Activated naive CD8-positive, alpha-beta T cell (primary cell): ENCODE data around the gene OSBPL6.

Source experiments
- H3K27ac Mint-ChIP-seq: one replicate; pipeline ENCODE4 v1.8.0; 2021; ENCODE audit warnings: mixed read lengths
- H3K27me3 Mint-ChIP-seq: one replicate; pipeline ENCODE4 v1.8.0; 2021; ENCODE audit warnings: mixed read lengths
- H3K36me3 Mint-ChIP-seq: one replicate; pipeline ENCODE4 v1.8.0; 2021; ENCODE audit warnings: mixed read lengths
- H3K4me1 Mint-ChIP-seq: one replicate; pipeline ENCODE4 v1.8.0; 2021; ENCODE audit warnings: low read depth, mixed read lengths
- H3K4me3 Mint-ChIP-seq: one replicate; pipeline ENCODE4 v1.8.0; 2021; ENCODE audit warnings: mild to moderate bottlenecking, mixed read lengths
- H3K9me3 Mint-ChIP-seq: one replicate; pipeline ENCODE4 v1.8.0; 2021; ENCODE audit warnings: low read depth, mixed read lengths

OSBPL6 gene

DNA sequence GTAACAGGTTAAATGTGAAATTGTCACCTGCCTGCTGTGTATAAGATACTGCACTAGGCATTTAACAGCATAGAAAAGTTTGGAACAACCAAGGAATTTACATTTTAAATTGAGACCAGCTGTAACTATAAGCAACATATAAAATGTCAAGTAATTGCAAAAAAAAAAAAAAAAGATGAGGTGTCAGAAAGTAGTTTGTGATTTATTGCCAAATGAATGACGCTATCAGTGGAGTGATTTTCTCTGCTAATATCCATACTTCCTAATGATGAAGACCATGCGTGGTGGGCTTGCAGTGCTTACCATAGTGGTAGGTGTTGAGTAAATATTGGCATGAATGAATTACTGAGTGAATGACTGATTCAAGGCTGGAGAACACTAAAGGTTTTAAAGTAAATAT, 73.3 kb downstream of the OSBPL6 start:
- Mint-ChIP-seq H3K27ac (no peak overlapping the region), H3K4me1 (no peaks in the 10 kb centered on the region), H3K36me3 (no peaks in the 10 kb centered on the region), H3K27me3 (no peaks in the 10 kb centered on the region), H3K4me3 (no peak overlapping the region), H3K9me3 (no peaks in the 10 kb centered on the region)

DNA sequence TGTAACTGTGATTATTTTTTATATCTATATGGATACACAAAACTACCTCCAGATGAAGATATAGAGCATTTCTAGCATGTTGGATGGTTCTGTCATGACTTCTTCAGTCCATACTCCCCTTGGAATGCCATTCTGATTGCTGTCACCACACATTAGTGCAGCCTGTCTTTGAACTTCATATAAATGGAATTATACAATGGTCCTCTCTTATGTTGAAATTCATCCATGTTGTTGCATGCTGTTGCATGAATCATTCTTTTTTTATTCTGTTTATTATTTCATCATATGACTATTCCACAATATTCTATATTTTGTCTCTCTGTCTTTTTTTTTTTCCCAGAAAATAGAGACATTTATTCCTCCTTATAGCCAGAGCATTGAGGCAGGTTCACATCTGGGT, 74.1 kb downstream of the OSBPL6 start:
- no peaks in the 10 kb centered on the region for H3K9me3 Mint-ChIP-seq
- H3K4me1 Mint-ChIP-seq = no peaks in the 10 kb centered on the region
- H3K27ac Mint-ChIP-seq = no peak overlapping the region
- H3K27me3 Mint-ChIP-seq = no peaks in the 10 kb centered on the region
- H3K4me3 Mint-ChIP-seq = no peak overlapping the region
- H3K36me3 Mint-ChIP-seq = no peaks in the 10 kb centered on the region

DNA sequence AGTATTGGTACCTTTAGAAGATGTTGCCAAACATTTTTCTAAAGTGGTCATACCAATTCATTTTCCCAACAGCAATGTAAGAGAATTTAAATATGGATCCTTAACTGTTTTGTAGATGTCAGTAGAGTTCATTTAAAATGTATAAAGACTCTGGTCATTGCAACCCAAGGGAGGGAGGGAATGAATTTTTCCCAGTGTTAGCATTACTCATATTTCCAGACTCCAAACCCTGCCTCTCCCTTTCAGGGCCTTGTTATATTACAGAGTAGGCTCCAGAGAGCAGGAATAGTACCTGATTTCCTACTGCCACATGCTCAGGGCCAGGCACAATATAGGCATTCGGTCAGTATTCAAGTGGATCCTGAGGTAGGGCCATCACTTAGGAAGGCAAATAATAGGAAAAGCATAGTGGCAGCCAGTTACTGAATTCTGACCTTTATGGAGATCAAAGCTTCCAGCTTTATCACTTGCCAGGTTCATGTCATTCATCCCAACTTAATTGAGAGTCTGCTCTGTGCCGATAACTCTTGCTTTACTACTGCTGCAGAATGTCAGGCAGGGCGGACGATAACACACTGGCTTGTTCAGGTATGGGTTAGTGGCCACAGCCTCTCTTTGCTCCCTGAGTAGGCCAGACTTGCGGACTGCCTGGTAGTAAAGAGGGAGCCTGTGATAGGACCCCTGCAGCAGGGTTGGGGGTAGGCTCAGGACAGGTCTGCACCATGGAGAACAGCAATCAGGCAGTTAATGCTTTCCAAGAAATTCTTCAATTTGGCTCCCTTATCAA, 75.3 kb downstream of the OSBPL6 start:
- no peak overlapping the region for H3K4me3 Mint-ChIP-seq
- no peaks in the 10 kb centered on the region for H3K27me3 Mint-ChIP-seq
- no peaks in the 10 kb centered on the region for H3K9me3 Mint-ChIP-seq
- no peaks in the 10 kb centered on the region for H3K4me1 Mint-ChIP-seq
- H3K27ac Mint-ChIP-seq = no peak overlapping the region
- H3K36me3 Mint-ChIP-seq = no peaks in the 10 kb centered on the region

DNA sequence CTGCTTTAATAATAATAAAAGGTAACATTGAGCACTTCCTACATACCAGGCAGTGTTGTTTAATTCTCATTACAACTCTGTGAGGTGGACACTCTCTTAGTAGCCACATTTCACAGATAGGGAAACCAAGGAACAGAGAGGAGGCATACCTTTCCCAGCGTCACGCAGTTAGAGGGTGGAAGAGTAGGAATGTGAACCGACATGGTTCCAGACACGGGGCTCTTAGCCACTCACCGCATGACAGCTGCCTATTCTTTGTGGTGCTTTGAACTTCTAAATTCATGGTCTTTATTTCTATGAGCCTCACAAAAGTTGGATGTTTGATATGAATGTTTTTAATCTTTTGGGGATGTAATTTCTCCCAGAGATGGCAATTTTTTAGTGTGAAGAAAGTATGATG, 76.0 kb downstream of the OSBPL6 start:
- H3K36me3 Mint-ChIP-seq = no peaks in the 10 kb centered on the region

DNA sequence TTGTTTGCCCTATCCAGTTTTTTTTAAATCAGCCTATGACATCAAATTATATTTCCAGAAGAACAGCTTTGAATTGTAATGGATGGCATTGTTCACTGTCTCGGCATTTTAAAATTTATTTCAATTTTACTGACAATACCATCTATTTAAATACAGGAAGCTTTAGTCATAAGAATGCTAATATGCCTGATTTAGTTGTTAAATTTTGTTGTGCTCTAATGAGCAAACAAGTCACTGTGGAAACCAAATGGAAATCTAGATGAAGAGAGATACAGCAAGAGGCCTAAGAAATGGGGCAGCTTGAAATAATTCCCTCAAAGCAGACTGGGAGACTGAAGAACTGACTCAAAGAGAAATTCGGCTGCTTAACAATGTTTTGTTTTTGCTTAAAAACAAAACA, 76.8 kb downstream of the OSBPL6 start:
- H3K27me3 Mint-ChIP-seq = peaks cover 1% of the 10 kb centered on the region
- H3K36me3 Mint-ChIP-seq = no peaks in the 10 kb centered on the region
- no peaks in the 10 kb centered on the region for H3K9me3 Mint-ChIP-seq
- H3K27ac Mint-ChIP-seq = no peak overlapping the region
- H3K4me1 Mint-ChIP-seq = no peaks in the 10 kb centered on the region
- H3K4me3 Mint-ChIP-seq = no peak overlapping the region

More for the DNA sequence above, 76.0 kb downstream of the OSBPL6 start:
- no peak overlapping the region for H3K4me3 Mint-ChIP-seq
- no peaks in the 10 kb centered on the region for H3K4me1 Mint-ChIP-seq
- H3K9me3 Mint-ChIP-seq = no peaks in the 10 kb centered on the region
- no peak overlapping the region for H3K27ac Mint-ChIP-seq
- peaks cover 1% of the 10 kb centered on the region for H3K27me3 Mint-ChIP-seq

DNA sequence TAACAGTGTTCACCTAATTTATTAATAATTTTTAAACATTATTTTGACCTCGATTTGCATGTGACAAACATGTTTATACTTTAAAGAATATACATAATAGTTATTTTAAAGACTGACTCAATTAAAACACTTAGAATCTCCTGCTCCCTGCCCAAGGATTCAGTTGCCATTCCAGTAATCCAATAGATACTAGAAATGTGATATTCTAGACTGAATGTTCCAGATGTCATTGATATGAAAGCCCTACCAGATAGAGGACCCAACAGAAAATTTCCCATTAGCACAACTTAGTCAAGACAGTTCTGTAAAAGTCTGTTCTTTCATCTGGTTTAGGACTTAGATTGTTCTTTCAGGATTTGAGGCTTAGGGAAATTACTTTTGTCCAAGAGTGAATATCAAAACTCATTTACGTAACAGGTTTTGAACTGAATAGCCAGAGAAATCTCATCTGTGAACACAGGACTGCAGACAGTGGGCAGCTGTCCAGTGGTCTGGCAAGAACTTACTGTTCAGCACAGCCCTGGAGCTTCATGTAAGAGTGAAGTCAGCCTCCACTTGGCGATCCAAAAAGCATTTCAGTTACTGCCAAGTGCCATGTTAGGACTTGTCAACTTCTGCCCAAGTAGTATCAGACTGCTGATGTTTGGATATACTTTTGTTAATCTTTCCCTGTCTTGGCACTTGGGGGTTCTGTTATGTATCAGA, 77.5 kb downstream of the OSBPL6 start:
- Mint-ChIP-seq H3K27me3 (peaks cover 1% of the 10 kb centered on the region), H3K4me3 (no peak overlapping the region), H3K4me1 (no peaks in the 10 kb centered on the region), H3K27ac (no peak overlapping the region), H3K36me3 (no peaks in the 10 kb centered on the region), H3K9me3 (no peaks in the 10 kb centered on the region)

DNA sequence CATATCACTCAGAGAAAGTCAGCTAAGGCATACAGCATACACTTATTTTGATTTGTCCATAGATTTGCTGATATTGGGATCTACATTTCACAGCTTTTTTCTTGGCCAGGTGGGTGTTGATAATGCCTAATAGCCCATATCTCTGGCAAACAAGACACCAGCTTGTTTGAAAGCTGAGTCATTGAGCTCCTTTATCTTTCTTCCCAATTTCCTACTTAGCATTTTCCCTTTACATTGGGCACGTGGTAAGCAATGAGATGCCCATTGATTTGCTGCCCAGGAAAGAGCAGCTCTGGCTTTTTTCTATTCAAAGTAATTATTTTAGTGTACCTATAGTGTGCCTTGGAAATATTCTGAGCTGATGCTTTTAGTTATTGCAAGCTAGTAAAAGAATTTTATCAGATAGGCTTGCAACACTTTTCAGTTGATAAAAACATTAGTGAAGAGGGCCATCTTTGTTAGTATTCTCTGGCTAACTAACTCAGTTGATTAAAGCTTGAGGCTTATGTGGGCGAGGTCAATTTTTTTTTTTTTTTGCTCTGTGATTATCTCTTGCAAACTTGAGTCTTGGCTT, 79.6 kb downstream of the OSBPL6 start:
- no peaks in the 10 kb centered on the region for H3K9me3 Mint-ChIP-seq
- H3K4me1 Mint-ChIP-seq = no peaks in the 10 kb centered on the region
- no peak overlapping the region for H3K4me3 Mint-ChIP-seq
- no peak overlapping the region for H3K27ac Mint-ChIP-seq
- peaks cover 4% of the 10 kb centered on the region for H3K27me3 Mint-ChIP-seq
- H3K36me3 Mint-ChIP-seq = no peaks in the 10 kb centered on the region

DNA sequence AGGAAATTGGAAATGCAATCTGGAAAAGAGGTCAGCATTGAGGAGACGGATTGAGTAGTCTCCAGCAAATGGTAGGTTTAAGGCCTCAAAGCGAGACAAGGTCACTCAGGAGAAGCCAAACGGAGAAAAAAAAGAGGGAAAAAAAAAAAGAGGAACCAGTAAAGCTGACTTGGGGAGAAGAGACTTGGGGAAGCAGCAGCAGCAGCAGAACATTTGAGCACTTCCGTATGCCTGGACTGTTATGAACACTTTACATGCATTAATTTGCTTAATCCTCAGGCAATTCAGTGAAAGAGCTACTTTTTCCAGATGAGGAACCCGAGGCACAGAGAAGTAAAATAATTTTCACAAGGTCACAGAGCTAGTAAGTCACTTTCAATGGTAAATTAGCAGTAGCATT, 81.3 kb downstream of the OSBPL6 start:
- Mint-ChIP-seq H3K27ac (no peak overlapping the region), H3K4me3 (no peak overlapping the region), H3K36me3 (no peaks in the 10 kb centered on the region), H3K9me3 (no peaks in the 10 kb centered on the region), H3K4me1 (no peaks in the 10 kb centered on the region), H3K27me3 (peaks cover 4% of the 10 kb centered on the region)

DNA sequence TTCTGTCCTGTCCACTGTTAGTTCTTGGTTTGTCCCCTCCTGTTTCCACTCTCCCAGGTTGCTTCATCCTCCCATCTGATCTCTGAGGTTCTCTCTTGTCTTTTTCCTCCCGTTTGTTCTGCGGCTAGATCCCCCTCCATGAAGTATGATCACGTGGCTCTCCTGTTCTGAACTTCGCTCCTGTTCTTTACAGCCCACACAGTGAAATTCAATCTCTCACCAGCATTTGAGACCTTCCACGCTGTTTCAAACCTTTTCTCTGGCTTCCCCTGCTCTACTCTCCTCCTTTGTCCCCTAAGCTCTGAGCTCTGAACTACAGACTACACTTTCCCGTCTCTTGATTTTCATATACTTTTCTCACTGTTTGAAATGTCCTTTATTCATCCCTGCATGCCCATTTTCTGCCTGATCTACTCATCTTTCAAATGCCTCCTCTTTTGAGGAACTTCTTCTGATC, 83.5 kb downstream of the OSBPL6 start:
- H3K27ac Mint-ChIP-seq = no peak overlapping the region
- no peaks in the 10 kb centered on the region for H3K36me3 Mint-ChIP-seq
- no peaks in the 10 kb centered on the region for H3K9me3 Mint-ChIP-seq
- peaks cover 8% of the 10 kb centered on the region for H3K27me3 Mint-ChIP-seq
- H3K4me1 Mint-ChIP-seq = no peaks in the 10 kb centered on the region
- no peak overlapping the region for H3K4me3 Mint-ChIP-seq

DNA sequence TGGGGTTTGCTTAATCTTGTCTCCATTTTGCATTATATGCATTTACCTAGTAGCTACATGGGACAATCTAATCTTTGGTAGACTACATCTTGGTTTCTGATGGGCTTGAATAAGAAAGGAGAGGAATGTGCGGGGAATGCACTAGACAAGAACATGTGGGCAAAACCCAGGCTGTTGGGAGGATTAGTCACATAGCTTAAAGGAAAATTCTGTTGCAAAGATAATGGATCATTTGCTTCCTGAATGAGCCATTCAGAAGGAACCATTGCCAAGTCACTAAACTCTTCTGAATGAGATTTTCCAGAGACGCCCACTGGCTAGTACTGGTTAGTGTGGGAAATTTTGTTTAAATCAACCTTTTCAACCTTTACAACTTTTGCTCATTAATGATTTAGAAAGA, 84.8 kb downstream of the OSBPL6 start:
- no peaks in the 10 kb centered on the region for H3K4me1 Mint-ChIP-seq
- H3K27me3 Mint-ChIP-seq = peaks cover 8% of the 10 kb centered on the region
- H3K9me3 Mint-ChIP-seq = no peaks in the 10 kb centered on the region
- H3K36me3 Mint-ChIP-seq = no peaks in the 10 kb centered on the region
- no peak overlapping the region for H3K4me3 Mint-ChIP-seq
- H3K27ac Mint-ChIP-seq = no peak overlapping the region

DNA sequence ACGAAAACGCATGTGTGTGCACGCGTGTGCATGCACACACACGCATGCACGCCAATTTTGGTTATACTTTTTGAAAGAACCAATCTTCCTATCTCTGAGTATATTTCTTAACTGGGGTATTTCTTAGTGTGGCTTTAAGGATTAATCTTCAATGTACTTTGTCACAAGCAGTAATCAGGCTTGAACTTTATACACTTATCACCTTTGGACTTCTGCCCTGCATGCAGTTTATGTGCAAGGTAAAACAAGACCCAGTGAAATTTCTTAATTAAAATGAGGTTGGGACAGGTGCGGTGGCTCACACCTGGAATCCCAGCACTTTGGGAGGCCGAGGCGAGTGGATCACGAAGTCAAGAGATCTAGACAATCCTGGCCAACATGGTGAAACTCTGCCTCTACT, 85.3 kb downstream of the OSBPL6 start:
- no peaks in the 10 kb centered on the region for H3K4me1 Mint-ChIP-seq
- H3K36me3 Mint-ChIP-seq = no peaks in the 10 kb centered on the region
- H3K9me3 Mint-ChIP-seq = no peaks in the 10 kb centered on the region
- peaks cover 8% of the 10 kb centered on the region for H3K27me3 Mint-ChIP-seq
- no peak overlapping the region for H3K4me3 Mint-ChIP-seq
- H3K27ac Mint-ChIP-seq = no peak overlapping the region

DNA sequence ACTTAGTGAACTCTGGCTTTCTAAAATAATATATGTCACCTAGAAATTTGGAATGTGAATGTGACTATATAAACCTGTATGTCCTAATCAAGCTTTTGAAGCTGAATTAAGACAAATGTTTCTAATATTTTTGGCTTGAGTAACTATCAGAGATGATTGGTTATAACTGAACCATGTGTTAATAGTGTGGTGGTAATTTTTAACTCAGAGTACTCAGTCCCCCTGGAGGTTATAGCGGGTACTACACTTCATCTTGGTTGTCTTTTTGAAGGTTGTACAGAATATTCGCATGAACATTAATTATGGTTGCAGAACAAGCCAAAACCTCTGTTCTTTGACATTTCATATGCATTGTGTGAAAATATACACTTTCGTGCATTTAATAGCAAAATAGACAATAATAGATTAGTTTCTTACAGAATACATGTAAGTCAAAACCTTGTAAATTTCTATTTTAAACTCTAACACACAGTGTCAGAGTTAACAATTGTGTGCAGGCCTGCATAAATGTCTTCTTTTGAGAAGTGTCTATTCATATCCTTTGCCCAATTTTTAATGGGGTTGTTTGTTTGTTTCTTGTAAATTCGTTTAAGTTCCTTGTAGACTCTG, 86.0 kb downstream of the OSBPL6 start:
- Mint-ChIP-seq H3K27me3 (peaks cover 7% of the 10 kb centered on the region), H3K4me3 (no peak overlapping the region), H3K27ac (no peak overlapping the region), H3K36me3 (no peaks in the 10 kb centered on the region), H3K9me3 (no peaks in the 10 kb centered on the region), H3K4me1 (no peaks in the 10 kb centered on the region)

DNA sequence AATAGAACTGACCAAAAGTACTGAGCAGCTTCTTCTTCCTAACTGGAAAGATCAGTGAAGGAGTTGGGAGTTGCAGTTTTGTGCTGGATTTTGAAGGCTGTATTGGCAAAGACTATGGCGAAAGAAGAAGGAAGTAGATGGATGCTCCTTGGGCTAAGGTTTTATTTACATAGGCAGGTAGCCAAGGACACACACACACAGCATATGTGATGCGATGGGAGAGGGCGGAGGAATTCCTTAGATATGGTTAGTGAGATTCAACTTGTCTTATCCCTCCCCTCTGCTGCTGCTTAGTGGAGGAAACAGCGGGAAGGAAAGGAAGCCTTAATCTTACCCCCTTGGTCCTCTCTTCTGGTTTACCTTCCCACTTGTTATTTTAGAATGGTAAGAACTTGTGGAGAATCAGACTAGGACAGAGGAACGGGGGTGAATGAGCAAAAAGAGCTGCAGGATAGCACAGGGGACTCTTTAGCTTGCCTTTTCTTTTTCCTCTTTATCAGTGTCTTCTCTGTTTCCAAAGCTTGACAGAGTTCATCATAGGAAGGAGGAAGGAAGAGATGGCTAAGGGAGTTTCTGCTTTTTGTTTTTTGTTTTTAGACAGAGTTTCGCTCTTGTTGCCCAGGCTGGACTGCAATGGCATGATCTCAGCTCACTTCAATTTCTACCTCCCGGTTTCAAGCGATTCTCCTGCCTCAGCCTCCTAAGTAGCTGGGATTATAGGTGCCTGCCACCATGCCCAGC, 87.9 kb downstream of the OSBPL6 start:
- Mint-ChIP-seq H3K9me3 (no peaks in the 10 kb centered on the region), H3K27me3 (peaks cover 7% of the 10 kb centered on the region), H3K4me3 (no peak overlapping the region), H3K36me3 (no peaks in the 10 kb centered on the region), H3K27ac (no peak overlapping the region), H3K4me1 (no peaks in the 10 kb centered on the region)

DNA sequence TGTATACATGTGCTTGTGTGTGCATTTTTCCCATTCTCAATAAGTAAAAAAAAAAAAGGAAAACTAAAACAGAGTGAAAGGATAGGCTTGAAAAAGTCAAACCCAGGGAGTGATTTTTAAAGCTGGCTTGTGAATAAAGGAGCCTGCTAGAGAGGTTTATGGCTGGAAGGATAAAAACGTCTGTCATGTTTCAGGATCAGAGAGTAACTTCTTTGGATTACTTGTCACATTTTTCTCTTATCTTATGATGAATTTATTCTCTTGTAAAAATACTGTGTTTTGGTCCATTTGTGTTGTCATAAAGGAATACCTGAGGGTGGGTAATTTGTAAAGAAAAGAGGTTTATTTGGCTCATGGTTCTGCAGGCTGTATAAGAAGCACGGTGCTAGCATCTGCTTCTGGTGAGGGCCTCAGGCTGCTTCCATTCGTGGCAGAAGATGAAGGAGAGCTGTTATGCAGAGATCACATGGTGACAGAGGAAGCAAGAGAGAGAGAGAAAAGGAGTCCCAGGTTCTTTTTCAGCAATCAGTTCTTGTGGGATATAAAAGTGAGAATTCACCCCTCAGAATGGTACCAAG, 89.1 kb downstream of the OSBPL6 start:
- Mint-ChIP-seq H3K9me3 (no peaks in the 10 kb centered on the region), H3K27ac (no peak overlapping the region), H3K27me3 (peaks cover 4% of the 10 kb centered on the region), H3K36me3 (no peaks in the 10 kb centered on the region), H3K4me1 (no peaks in the 10 kb centered on the region), H3K4me3 (no peak overlapping the region)
